ENCODE measurements around the gene SLC30A7. TPM values are rescaled to one million over a fixed set of nuclear protein-coding genes. Genes with fewer than 3 reads are reported as not detected.

Gene SLC30A7
- total RNA-seq, 2 experiments from 2014 or later = 21.6 to 21.7 TPM

- no peak for TF ChIP-seq CTCF (IDR thresholded peaks at IDR 0.05)
- ChIA-PET CTCF (interaction anchor here (2.6 kb wide), 1 partner anchor 282 kb away, joined by 6 read pairs; no protein-coding TSS in a partner anchor), POLR2A (interaction anchor here (0.7 kb wide), 1 partner anchor 106 kb away, joined by 3 read pairs; no protein-coding TSS in a partner anchor)
- intact Hi-C loops (cut with DNase I, micrococcal nuclease) = loop anchor here in 1 of 2 experiments (5.0 kb wide), 1 partner anchor 79 kb away; no protein-coding TSS in a partner anchor
- Histone ChIP-seq H3K9me3 (ENCODE audit: control insufficient read depth in 1 of 2, insufficient read depth in 1 of 2, low read length in 2 of 2) (no peaks in the 10 kb centered on the region), H3K27me3 (ENCODE audit: control insufficient read depth in 1 of 2, insufficient read depth in 2 of 2, low read length in 2 of 2) (no peaks in the 10 kb centered on the region), H3K4me1 (ENCODE audit: insufficient read depth, low read length) (peaks cover 17% of the 10 kb centered on the region), H3K4me3 (ENCODE audit: low read length) (no peak overlapping the region), H3K36me3 (ENCODE audit: insufficient read depth, low read length) (peaks cover 4% of the 10 kb centered on the region), H3K27ac (ENCODE audit: low read depth in 1 of 2, low read length in 2 of 2) (no peak overlapping the region)
- no peak for ATAC-seq (ENCODE audit: poor library complexity)
- H3K27me3 Mint-ChIP-seq = no peaks in the 10 kb centered on the region
- H3K4me1 Mint-ChIP-seq (ENCODE audit: low read depth) = peaks cover 82% of the 10 kb centered on the region
- H3K27ac Mint-ChIP-seq = peak overlapping the region; percentile 57
- peak in 1 of 14 experiments; percentile 13 for DNase-seq
- peaks cover 50% of the 10 kb centered on the region for H3K36me3 Mint-ChIP-seq (ENCODE audit: low read depth)
- peak overlapping the region; percentile 26 for H3K4me3 Mint-ChIP-seq
- no peaks in the 10 kb centered on the region for H3K9me3 Mint-ChIP-seq
Measured at GRCh38 chr1:101006553-101006952, 110.7 kb downstream of the SLC30A7 start.

GRCh38 chr1:101008229-101008834 is 112.4 kb downstream of the SLC30A7 start:
- Mint-ChIP-seq H3K4me1 (ENCODE audit: low read depth) (peaks cover 70% of the 10 kb centered on the region), H3K27ac (no peak overlapping the region), H3K27me3 (no peaks in the 10 kb centered on the region), H3K36me3 (ENCODE audit: low read depth) (peaks cover 58% of the 10 kb centered on the region), H3K4me3 (no peak overlapping the region), H3K9me3 (no peaks in the 10 kb centered on the region)
- ChIA-PET CTCF (no interaction called here), POLR2A (no interaction called here)
- Histone ChIP-seq H3K36me3 (ENCODE audit: insufficient read depth, low read length) (peaks cover 11% of the 10 kb centered on the region), H3K4me1 (ENCODE audit: insufficient read depth, low read length) (peaks cover 8% of the 10 kb centered on the region), H3K27me3 (ENCODE audit: control insufficient read depth in 1 of 2, insufficient read depth in 2 of 2, low read length in 2 of 2) (no peaks in the 10 kb centered on the region), H3K27ac (ENCODE audit: low read depth in 1 of 2, low read length in 2 of 2) (no peak overlapping the region), H3K4me3 (ENCODE audit: low read length) (no peak overlapping the region), H3K9me3 (ENCODE audit: control insufficient read depth in 1 of 2, insufficient read depth in 1 of 2, low read length in 2 of 2) (no peaks in the 10 kb centered on the region)
- no peak for ATAC-seq (ENCODE audit: poor library complexity)
- TF ChIP-seq CTCF (IDR thresholded peaks at IDR 0.05) = no peak
- no peak for DNase-seq
- intact Hi-C loops (cut with DNase I, micrococcal nuclease) = loop anchor here in 1 of 2 experiments (5.0 kb wide), 1 partner anchor 81 kb away; no protein-coding TSS in a partner anchor

- ChIA-PET POLR2A (interaction anchor here (0.6 to 1.6 kb wide), 5 partner anchors 9 to 195 kb away, joined by 3 to 8 read pairs (median 3); partner anchors contain the start of gene DPH5), CTCF (interaction anchor here (0.7 to 1.7 kb wide), 3 partner anchors 11 to 275 kb away, joined by 3 to 6 read pairs (median 5); no protein-coding TSS in a partner anchor)
- H3K9me3 Mint-ChIP-seq = no peaks in the 10 kb centered on the region
- no peaks in the 10 kb centered on the region for H3K27me3 Mint-ChIP-seq
- H3K4me1 ChIP-seq (ENCODE audit: insufficient read depth, low read length) = no peaks in the 10 kb centered on the region
- no peak overlapping the region for H3K4me3 Mint-ChIP-seq
- intact Hi-C loops (cut with DNase I, micrococcal nuclease) = loop anchor here in 1 of 2 experiments (5.0 kb wide), 1 partner anchor 46 kb away; no protein-coding TSS in a partner anchor
- H3K36me3 ChIP-seq (ENCODE audit: insufficient read depth, low read length) = peaks cover 11% of the 10 kb centered on the region
- H3K27ac ChIP-seq (ENCODE audit: low read depth in 1 of 2, low read length in 2 of 2) = no peak overlapping the region
- ATAC-seq (ENCODE audit: poor library complexity) (no peak), DNase-seq (no peak)
- H3K4me3 ChIP-seq (ENCODE audit: low read length) = no peak overlapping the region
- peaks cover 77% of the 10 kb centered on the region for H3K36me3 Mint-ChIP-seq (ENCODE audit: low read depth)
- no peak for TF ChIP-seq CTCF (IDR thresholded peaks at IDR 0.05)
- no peaks in the 10 kb centered on the region for H3K9me3 ChIP-seq (ENCODE audit: control insufficient read depth in 1 of 2, insufficient read depth in 1 of 2, low read length in 2 of 2)
- peaks cover 49% of the 10 kb centered on the region for H3K4me1 Mint-ChIP-seq (ENCODE audit: low read depth)
- no peaks in the 10 kb centered on the region for H3K27me3 ChIP-seq (ENCODE audit: control insufficient read depth in 1 of 2, insufficient read depth in 2 of 2, low read length in 2 of 2)
- no peak overlapping the region for H3K27ac Mint-ChIP-seq
Measured at GRCh38 chr1:101013776-101014175, 117.9 kb downstream of the SLC30A7 start.

Data from CD4-positive, alpha-beta T cell (primary cell).